Esophagus mucosa (tissue), 1 donor: ENCODE results near the gene ERICH6. TPM values are rescaled to one million over a fixed set of nuclear protein-coding genes. Genes with fewer than 3 reads are reported as not detected.

Experiments used
- ATAC-seq: fragments of 200-7000 bp; cut with Tn5 transposase; one replicate; pipeline ENCODE4 v1.9.1; 2020
- total RNA-seq: library from RNA; stranded (reverse); gene quantifications from one replicate; pipeline ENCODE4 v1.2.4, GENCODE V29; 2023
- donor health status: DM: yes; HTN: yes; CAD: no.

ERICH6 gene
- total RNA-seq, 1 donor from 2014 or later = not detected

- ATAC-seq = no peak
Observed at GRCh38 chr3:150736903-150737832, 33.4 kb upstream of the ERICH6 start.

DNA sequence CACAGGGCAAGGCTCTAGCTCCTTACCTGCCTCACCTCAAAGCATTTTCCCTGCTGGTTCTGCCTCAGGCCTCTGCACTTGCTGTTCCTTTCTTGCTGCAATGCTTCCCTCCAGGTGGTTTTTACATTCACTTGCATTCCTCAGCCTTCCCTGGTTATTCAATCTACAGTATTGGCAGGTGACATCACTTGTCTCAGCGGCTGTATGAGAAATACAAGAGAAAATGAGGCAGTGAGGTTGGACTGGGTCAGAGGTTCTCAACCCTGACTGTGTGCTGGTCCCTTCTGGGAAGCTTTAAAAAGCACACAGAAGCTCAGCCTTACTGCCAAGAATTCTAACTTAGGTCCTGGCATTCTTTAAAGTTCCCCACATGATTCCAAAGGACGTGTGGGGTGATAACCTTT, 32.6 kb upstream of the ERICH6 start:
- ATAC-seq = no peak

DNA sequence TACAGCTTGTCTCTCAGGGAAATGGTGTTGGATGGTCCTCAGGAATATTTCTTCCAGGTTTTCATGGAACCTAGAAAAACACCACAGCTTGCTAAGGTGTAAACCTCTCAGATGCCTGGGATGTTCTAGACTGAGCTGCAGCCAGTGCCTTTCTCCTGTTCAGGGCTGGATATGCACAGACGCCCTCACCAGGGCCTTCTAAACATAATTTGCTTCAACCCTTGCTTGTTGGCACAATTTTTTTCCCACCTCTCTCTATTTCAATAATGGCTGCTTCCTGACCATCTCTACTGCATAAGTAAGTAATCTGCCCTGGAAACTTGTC, 31.0 kb upstream of the ERICH6 start:
- no peak for ATAC-seq

GRCh38 chr3:150733936-150734794, 30.4 kb upstream of the ERICH6 start:
- ATAC-seq = peak; percentile 78

DNA sequence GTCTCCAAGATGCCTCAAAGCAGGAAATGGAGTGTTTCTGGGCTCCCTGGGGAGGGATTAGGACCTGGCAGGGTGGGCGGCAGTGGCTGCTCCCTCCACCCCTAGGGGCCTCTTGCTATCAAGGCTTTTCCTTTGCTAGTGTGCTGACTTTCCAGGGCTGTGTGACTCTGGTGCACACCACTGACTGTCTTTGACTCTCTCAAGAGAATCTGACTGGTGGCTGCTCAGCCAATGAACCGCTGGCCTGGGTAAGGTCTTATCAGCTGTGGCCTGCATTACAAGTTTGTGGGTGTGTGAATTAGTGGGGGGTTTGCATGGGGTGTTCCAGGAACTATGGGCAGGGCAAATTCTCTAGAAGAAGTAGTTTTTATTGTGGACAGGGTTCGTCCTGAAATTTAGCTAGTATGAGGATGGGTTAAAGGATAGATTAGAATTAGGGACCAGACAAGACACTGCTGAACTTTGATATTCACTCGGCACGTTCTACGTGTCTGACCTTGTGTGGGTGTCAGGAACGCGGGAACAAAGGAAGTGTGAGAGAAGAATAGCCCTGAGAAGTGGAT, 29.7 kb upstream of the ERICH6 start:
- ATAC-seq = peak; percentile 2

- ATAC-seq = no peak
Observed at GRCh38 chr3:150729682-150730360, 26.1 kb upstream of the ERICH6 start.

- peak; percentile 91 for ATAC-seq
Observed at GRCh38 chr3:150727653-150728502, 24.2 kb upstream of the ERICH6 start.

- ATAC-seq = peak; percentile 84
Observed at GRCh38 chr3:150725548-150725947, 21.8 kb upstream of the ERICH6 start.

GRCh38 chr3:150723946-150724345, 20.2 kb upstream of the ERICH6 start:
- ATAC-seq = peak; percentile 60

DNA sequence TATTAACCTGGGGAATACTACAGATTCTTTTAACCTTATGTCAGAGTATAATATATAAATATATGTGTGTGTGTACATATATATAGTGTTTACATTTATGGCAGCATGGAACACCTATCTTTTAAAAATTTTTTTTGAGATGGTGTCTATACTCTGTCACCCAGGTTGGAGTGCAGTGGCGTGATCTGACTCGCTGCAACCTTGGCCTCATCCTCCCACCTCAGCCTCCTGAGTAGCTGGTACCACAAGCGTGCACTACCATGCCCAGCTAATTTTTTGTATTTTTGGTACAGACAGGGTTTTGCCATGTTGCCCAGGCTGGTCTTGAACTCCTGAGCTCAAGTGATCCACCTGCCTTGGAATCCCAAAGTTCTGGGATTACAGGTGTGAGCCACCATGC, 18.5 kb upstream of the ERICH6 start:
- no peak for ATAC-seq

DNA sequence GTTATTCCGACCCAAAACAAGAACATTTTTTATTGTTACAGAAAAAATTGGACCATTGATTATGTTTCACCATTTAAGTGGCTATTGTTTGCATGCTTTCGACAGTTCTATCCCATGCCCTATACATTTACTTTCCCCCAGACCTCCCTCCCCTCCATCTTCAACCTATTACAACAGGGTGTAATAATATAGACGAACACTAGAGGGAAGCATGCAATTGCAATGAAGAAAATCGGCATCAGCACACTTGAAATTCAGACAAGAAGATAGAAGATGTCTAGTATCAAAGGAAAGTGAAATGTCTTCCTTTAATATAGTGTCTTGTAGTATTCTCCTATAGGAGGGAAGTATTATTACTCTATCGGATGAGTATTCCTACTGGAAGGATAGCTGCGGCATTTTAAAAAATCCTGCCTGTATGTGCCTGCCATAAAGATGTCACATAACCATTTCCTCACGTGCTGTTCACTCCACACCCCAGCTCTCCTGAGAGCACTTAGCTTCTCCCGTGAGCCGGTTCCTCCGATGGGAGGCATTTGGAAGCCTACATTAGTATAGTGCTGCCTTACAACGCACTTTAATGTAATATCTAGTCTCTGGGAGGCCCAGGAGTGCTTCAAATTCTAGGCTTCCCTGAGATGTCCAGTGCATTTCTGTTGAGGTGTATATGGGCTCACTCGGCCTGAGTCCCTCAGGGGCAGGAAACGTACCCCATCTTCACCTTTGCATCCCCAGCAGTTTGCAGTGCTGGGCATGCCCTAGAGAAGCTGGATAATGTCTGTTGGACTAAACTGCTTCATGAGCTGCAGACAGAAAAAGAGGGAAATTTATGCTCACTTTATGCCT, 17.8 kb upstream of the ERICH6 start:
- ATAC-seq = peak; percentile 48

- no peak for ATAC-seq
Observed at GRCh38 chr3:150720444-150720843, 16.7 kb upstream of the ERICH6 start.

DNA sequence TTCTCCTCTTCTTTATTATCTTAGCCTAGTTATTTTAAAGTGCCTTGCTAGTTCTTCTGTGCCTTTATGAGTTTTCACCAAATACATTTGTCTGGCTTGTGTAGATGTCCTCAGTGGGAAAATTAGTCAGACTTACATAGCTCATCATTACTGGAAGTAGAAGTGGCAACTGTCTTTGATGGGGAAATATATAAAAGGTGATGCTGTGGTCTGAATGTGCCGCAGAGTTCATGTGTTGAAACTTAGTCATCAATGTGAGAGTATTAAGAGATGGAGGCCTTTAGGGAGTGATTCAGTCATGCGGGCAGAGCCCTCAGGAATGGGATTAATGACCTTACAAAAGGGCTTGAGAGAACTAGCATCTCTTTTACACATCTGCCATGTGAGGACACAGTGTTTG, 6.4 kb upstream of the ERICH6 start:
- no peak for ATAC-seq

DNA sequence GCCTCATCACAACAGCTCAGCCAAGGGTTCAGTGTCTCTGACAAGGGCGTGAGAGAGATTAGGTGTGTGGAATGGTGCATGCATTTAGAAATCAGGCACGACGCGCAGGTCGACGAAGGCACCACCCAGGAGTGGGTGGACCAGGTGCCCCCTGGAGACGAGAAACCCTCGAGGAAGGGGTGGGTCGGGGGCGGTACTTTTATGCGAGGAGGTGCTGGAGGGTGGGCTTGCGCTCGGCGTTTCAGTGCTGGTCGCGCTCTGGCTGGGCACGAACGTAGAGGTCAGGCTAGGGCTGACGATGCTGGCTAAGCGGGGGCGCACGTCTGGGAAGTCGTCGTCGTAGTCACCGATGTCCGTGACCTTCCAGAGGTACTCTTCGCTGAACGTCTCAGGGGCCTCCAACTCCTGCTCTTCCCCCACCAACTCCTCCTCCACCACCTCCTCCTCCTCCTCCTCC, 393 bp downstream of the ERICH6 start:
- peak; percentile 59 for ATAC-seq

- peak; percentile 64 for ATAC-seq
Observed at GRCh38 chr3:150699068-150699639, 4.6 kb downstream of the ERICH6 start.

DNA sequence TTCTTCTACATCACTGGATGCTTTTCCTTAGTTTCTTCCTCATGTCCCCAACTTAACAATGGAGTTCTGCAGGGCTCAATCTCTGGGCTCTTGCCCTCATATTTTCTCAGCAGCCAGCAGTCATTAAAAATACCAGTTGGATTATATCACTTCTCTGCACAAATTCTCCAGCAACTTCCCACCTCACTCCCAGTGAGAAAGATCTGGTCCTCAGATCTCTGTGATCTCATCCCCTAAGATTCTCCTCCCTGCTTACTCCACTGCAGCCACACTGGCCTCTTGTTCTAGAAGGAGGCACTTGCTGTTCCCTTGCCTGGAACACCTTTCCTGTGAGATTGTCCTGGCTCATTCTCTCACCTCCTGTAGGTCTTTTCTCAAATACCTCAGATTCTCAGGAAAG, 6.1 kb downstream of the ERICH6 start:
- no peak for ATAC-seq

DNA sequence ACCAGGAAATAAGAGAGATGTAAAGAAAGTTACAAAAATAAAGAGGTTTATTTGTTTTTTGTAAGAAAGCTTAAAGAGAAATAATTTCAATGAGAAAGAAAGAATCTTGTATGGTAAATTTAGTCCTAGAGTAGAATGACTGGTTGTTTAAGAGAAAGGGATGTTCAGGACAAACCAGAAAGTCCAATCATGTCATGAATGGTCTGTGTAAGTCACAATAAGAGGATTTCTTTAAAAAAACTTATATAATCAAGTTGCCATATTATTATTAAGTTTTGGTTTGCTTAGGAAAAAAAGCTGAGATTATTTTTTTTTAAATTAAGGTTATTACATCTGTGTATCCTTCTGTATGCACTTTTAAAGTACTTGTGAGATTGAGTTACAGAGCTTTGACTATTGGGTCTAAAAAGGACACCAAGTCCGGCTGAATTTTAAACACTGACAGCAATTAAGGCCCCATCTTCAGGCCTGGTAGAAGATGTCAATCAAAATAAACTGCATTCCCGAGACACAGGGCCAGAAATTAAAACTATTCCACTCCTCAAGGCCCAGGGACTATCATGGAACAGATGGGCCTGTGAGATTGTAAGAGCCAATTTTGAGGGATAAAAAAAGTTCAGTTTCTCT, 12.2 kb downstream of the ERICH6 start:
- ATAC-seq = no peak

DNA sequence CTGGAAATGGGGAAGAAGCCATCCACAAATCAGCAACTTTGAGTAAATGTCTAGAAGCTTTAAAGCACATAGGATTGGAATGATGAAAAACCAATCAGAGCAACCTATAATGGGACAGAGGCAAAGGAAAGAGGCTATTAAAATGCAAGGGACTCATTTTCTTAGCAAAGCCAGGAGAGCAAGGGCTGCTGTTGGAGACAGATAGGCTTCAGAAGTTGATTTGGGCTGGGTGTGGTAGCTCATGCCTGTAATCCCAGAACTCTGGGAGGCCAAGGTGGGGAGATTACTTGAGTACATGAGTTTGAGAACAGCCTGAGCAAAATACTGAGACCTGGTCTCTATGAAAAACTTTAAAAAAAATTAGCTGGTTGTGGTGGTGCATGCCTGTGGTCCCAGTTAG, 16.1 kb downstream of the ERICH6 start:
- no peak for ATAC-seq

DNA sequence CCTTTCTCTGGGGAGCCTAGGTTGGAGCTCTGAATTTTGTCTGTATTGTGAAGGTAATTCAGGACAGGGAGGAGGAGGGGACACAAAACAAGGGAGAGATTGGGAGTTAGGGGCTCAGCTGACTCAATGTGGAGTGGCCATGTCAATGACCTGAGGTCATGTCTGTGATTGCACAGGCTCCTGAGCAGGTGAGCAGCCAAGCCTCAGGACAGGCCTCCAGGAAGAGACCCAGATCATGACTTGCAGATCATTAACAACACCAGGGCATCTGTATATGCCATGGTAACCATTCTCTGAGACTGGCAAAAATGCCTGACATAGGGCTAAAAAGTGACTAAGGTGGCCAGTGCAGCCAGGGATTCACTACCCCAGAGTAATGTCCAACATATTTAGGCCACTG, 20.9 kb downstream of the ERICH6 start:
- no peak for ATAC-seq

DNA sequence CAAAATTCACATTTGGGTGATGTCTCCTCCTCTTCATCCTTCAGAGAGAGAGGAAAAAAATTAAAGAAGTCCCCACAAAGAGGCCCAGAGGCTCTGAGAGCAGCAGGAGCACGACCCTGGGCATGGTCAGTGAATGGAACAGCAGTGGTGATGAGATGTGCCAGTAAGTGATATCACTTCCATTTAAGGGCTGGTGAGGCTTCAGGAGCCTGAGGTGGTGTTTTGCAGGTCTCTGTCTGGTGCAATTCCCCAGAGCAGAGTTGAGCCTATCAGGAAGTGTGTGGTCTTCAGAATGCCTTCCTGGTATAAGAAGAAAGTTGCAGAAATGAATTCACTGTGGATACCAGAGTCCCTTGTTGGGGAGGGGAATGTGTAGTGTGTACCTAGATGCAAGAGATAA, 21.4 kb downstream of the ERICH6 start:
- ATAC-seq = no peak
